ENCODE results near the gene TSHZ3.

The TSHZ3 gene

GRCh38 chr19:31260171-31260933 is 88.9 kb downstream of the TSHZ3 start:
- no peak for DNase-seq

- DNase-seq = no peak
Observed at GRCh38 chr19:31258211-31259052, 90.8 kb downstream of the TSHZ3 start.

GRCh38 chr19:31257426-31258130 is 91.7 kb downstream of the TSHZ3 start:
- no peak for DNase-seq

GRCh38 chr19:31257025-31257424 is 92.2 kb downstream of the TSHZ3 start:
- no peak for DNase-seq

GRCh38 chr19:31256593-31256960 is 92.7 kb downstream of the TSHZ3 start:
- DNase-seq = no peak

- no peak for DNase-seq
Observed at GRCh38 chr19:31255831-31256592, 93.2 kb downstream of the TSHZ3 start.

GRCh38 chr19:31255174-31255799 is 93.9 kb downstream of the TSHZ3 start:
- no peak for DNase-seq

- DNase-seq = no peak
Observed at GRCh38 chr19:31254611-31255010, 94.6 kb downstream of the TSHZ3 start.

- no peak for DNase-seq
Observed at GRCh38 chr19:31254180-31254551, 95.1 kb downstream of the TSHZ3 start.

- no peak for DNase-seq
Observed at GRCh38 chr19:31253526-31254179, 95.6 kb downstream of the TSHZ3 start.

GRCh38 chr19:31252441-31252840 is 96.8 kb downstream of the TSHZ3 start:
- no peak for DNase-seq

- no peak for DNase-seq
Observed at GRCh38 chr19:31249217-31249616, 100.0 kb downstream of the TSHZ3 start.

- DNase-seq = no peak
Observed at GRCh38 chr19:31235806-31236205, 113.4 kb downstream of the TSHZ3 start.

GRCh38 chr19:31233295-31233800 is 115.9 kb downstream of the TSHZ3 start:
- no peak for DNase-seq

GRCh38 chr19:31232871-31233270 is 116.4 kb downstream of the TSHZ3 start:
- no peak for DNase-seq

- DNase-seq = no peak
Observed at GRCh38 chr19:31232180-31232579, 117.1 kb downstream of the TSHZ3 start.

- no peak for DNase-seq
Observed at GRCh38 chr19:31231237-31231636, 118.0 kb downstream of the TSHZ3 start.

- no peak for DNase-seq
Observed at GRCh38 chr19:31226151-31226935, 122.9 kb downstream of the TSHZ3 start.

All from hematopoietic multipotent progenitor cell treated with erythropoietin and hydrocortisone succinate and interleukin-3 and kit ligand, for 8 days (in vitro differentiated cells).